HepG2 (cell line): ENCODE data around the gene PRRT1. TPM values are rescaled to one million over a fixed set of nuclear protein-coding genes. Genes with fewer than 3 reads are reported as not detected.

Source experiments
- FOXM1 ChIP-seq: sonication (generic); formaldehyde crosslinking; IDR thresholded peaks from 2 replicates; pipeline ENCODE4 v1.5.0; 2020; ENCODE audit warnings: missing genetic modification reagents
- IRX3 ChIP-seq: sonication (generic); formaldehyde crosslinking; IDR thresholded peaks from 2 replicates; pipeline ENCODE4 v1.8.1; 2023; ENCODE audit warnings: mild to moderate bottlenecking, low read depth, missing genetic modification reagents, borderline replicate concordance
- KAT8 ChIP-seq: IDR thresholded peaks from 2 replicates; pipeline ENCODE4 v1.6.1; 2016; ENCODE audit warnings: missing genetic modification reagents, missing compliant biosample characterization
- KDM5B ChIP-seq: sonication (generic); formaldehyde crosslinking; IDR thresholded peaks from 2 replicates; pipeline ENCODE4 v1.4.0; 2020; ENCODE audit warnings: missing genetic modification reagents, mild to moderate bottlenecking, borderline replicate concordance
- NCOA2 ChIP-seq: sonication (generic); formaldehyde crosslinking; IDR thresholded peaks from 2 replicates; pipeline ENCODE4 v1.8.0; 2022; ENCODE audit warnings: inconsistent platforms
- NFKB2 ChIP-seq: sonication (generic); formaldehyde crosslinking; IDR thresholded peaks from 2 replicates; pipeline ENCODE4 v1.4.0; 2020; ENCODE audit warnings: missing genetic modification reagents, borderline replicate concordance
- PHB2 ChIP-seq: fragments of 450-650 bp; IDR thresholded peaks from 2 replicates; pipeline ENCODE4 v1.6.1; 2018; ENCODE audit not compliant: partially characterized antibody
- POLR2G ChIP-seq: fragments of 200-400 bp; formaldehyde crosslinking; IDR thresholded peaks from 2 replicates; pipeline ENCODE4 v1.6.1; 2018; ENCODE audit warnings: mild to moderate bottlenecking, low read depth, low read length, moderate library complexity
- SNRNP70 ChIP-seq: fragments of 200-400 bp; formaldehyde crosslinking; IDR thresholded peaks from 2 replicates; pipeline ENCODE4 v1.6.1; 2017; ENCODE audit warnings: mild to moderate bottlenecking, low read depth, low read length, moderate library complexity
- TBP ChIP-seq: sonication (generic); formaldehyde crosslinking; IDR thresholded peaks from 2 replicates; pipeline ENCODE4 v1.5.0; 2020; ENCODE audit warnings: missing genetic modification reagents
- TOE1 ChIP-seq: sonication (generic); formaldehyde crosslinking; IDR thresholded peaks from 2 replicates; pipeline ENCODE4 v1.4.0; 2020; ENCODE audit warnings: mild to moderate bottlenecking, missing genetic modification reagents
- ZNF124 ChIP-seq: sonication (generic); formaldehyde crosslinking; IDR thresholded peaks from 2 replicates; pipeline ENCODE4 v1.4.0; 2020; ENCODE audit warnings: missing genetic modification reagents
- ZNF362 ChIP-seq: sonication (generic); formaldehyde crosslinking; IDR thresholded peaks from 2 replicates; pipeline ENCODE4 v1.4.0; 2020; ENCODE audit warnings: missing genetic modification reagents, mild to moderate bottlenecking, borderline replicate concordance
- ZNF512 ChIP-seq: sonication (generic); formaldehyde crosslinking; IDR thresholded peaks from 2 replicates; pipeline ENCODE4 v1.4.0; 2020; ENCODE audit warnings: mild to moderate bottlenecking, missing genetic modification reagents
- ZNF567 ChIP-seq: sonication (generic); formaldehyde crosslinking; IDR thresholded peaks from 2 replicates; pipeline ENCODE4 v1.8.1; 2023; ENCODE audit warnings: mild to moderate bottlenecking, missing genetic modification reagents, borderline replicate concordance
- ZNF792 ChIP-seq: IDR thresholded peaks from 2 replicates; pipeline ENCODE4 v1.6.1; 2016
- ZNF879 ChIP-seq: sonication (generic); formaldehyde crosslinking; IDR thresholded peaks from 2 replicates; pipeline ENCODE4 v1.8.1; 2023; ENCODE audit warnings: missing genetic modification reagents
- ZSCAN25 ChIP-seq: sonication (generic); formaldehyde crosslinking; IDR thresholded peaks from 2 replicates; pipeline ENCODE4 v1.8.0; 2022; ENCODE audit warnings: mild to moderate bottlenecking, missing genetic modification reagents
- ZSCAN29 ChIP-seq: sonication (generic); formaldehyde crosslinking; conservative IDR thresholded peaks from 2 replicates; pipeline ENCODE4 v1.4.0; 2020; ENCODE audit warnings: mild to moderate bottlenecking, missing genetic modification reagents
- polyA plus RNA-seq, 8 experiments: library from polyadenylated mRNA; depleted of rRNA in 3 of 8; stranded (reverse) in 7 of 8; unstranded in 1 of 8; fragments of >200 nt; fragmentation: Illumina TruSeq in 4 of 8; extraction: Trizol in 4 of 8; gene quantifications; 2 replicates each; pipeline versions ENCODE4 v1.2.1 to v1.2.3, GENCODE V29; 2011 to 2016; ENCODE audit warnings: low read depth in 4 of 8, missing spikeins in 1 of 8, mixed read lengths in 1 of 8; ENCODE audit not compliant: insufficient read depth in 1 of 8
- total RNA-seq, 5 experiments: library from RNA; depleted of rRNA; stranded (reverse); fragments of >200 nt; fragmentation: Illumina TruSeq; extraction: Trizol; gene quantifications; 2 replicates each; pipeline ENCODE4 v1.2.3, GENCODE V29; 2016; ENCODE audit warnings: low read depth in 1 of 5
- TF ChIP-seq, protein P1 (sequence below): IDR thresholded peaks from 2 replicates; pipeline ENCODE4 v1.4.0; 2020; ENCODE audit warnings: mild to moderate bottlenecking, missing genetic modification reagents
- TF ChIP-seq, protein P2 (sequence below): sonication (generic); formaldehyde crosslinking; IDR thresholded peaks from 2 replicates; pipeline ENCODE4 v1.4.0; 2020; ENCODE audit warnings: missing genetic modification reagents

The PRRT1 gene
- total and polyA plus RNA-seq, 2 of the 13 experiments (the other 11 are each of a cell fraction or from before 2014, with no cell fraction given): 0.64 to 1.4 TPM

DNA sequence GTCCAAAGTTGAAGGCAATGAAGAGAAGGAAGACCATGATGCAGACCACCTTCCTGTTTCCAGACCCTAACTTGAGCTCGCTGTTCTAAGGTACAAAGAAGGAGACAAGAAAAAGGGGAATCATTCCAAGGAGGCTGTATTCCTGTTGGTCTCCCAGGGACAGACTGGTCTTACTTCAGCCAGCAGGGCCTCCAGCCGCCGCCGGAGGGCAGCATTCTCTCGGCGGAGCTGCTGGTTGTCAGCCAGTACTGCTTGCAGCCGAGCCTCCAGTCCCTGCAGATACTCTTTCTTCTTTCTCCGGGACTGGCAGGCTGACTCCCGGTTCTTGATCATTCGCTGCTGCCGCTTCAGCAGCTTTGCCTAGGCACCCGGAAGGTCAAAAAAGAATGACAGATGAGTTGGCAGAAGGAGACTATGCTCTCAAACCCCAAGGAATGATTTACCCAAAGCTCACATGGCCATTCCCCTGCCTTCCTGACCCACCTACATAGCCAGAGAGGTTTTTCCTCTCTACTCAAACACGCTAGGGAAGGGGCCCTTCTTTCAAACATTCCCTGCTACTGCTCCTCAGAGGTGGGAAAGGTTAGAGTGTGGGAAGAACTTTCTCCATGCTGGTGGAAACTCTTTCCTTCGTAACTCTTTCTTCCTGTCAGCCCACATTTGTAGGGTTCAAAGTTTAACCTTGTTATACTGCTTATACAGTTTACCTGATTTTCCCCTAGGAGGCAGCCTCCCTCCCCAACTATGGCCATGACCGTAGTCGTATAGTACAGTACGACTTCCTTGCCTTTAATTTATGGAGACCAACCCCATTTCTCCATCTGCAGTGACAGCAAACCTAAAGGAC, 32.7 kb downstream of the PRRT1 start (continued):
- TF ChIP-seq, protein P1, sequence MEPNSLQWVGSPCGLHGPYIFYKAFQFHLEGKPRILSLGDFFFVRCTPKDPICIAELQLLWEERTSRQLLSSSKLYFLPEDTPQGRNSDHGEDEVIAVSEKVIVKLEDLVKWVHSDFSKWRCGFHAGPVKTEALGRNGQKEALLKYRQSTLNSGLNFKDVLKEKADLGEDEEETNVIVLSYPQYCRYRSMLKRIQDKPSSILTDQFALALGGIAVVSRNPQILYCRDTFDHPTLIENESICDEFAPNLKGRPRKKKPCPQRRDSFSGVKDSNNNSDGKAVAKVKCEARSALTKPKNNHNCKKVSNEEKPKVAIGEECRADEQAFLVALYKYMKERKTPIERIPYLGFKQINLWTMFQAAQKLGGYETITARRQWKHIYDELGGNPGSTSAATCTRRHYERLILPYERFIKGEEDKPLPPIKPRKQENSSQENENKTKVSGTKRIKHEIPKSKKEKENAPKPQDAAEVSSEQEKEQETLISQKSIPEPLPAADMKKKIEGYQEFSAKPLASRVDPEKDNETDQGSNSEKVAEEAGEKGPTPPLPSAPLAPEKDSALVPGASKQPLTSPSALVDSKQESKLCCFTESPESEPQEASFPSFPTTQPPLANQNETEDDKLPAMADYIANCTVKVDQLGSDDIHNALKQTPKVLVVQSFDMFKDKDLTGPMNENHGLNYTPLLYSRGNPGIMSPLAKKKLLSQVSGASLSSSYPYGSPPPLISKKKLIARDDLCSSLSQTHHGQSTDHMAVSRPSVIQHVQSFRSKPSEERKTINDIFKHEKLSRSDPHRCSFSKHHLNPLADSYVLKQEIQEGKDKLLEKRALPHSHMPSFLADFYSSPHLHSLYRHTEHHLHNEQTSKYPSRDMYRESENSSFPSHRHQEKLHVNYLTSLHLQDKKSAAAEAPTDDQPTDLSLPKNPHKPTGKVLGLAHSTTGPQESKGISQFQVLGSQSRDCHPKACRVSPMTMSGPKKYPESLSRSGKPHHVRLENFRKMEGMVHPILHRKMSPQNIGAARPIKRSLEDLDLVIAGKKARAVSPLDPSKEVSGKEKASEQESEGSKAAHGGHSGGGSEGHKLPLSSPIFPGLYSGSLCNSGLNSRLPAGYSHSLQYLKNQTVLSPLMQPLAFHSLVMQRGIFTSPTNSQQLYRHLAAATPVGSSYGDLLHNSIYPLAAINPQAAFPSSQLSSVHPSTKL (CRISPR knock-in tag): peak; percentile 42; the same call in 1 of the 2 replicates
- no peak for TF ChIP-seq SNRNP70
- peak; percentile 65; the same call in 1 of the 2 replicates for TF ChIP-seq ZSCAN25 (CRISPR knock-in tag)
- 0 out of 2 replicates have a peak, but pooled peaks have one; percentile 14 for TF ChIP-seq TOE1 (CRISPR knock-in tag)
- no peak for TF ChIP-seq ZNF512 (CRISPR knock-in tag)
- TF ChIP-seq ZNF792 (CRISPR knock-in tag): peak; percentile 52; the same call in 1 of the 2 replicates
- TF ChIP-seq ZNF567 (CRISPR knock-in tag): 0 out of 2 replicates have a peak, but pooled peaks have one; percentile 53
- 0 out of 2 replicates have a peak, but pooled peaks have one; percentile 35 for TF ChIP-seq KDM5B (CRISPR knock-in tag)
- no peak for TF ChIP-seq ZNF879 (CRISPR knock-in tag)
- no peak for TF ChIP-seq PHB2
- TF ChIP-seq, protein P2, sequence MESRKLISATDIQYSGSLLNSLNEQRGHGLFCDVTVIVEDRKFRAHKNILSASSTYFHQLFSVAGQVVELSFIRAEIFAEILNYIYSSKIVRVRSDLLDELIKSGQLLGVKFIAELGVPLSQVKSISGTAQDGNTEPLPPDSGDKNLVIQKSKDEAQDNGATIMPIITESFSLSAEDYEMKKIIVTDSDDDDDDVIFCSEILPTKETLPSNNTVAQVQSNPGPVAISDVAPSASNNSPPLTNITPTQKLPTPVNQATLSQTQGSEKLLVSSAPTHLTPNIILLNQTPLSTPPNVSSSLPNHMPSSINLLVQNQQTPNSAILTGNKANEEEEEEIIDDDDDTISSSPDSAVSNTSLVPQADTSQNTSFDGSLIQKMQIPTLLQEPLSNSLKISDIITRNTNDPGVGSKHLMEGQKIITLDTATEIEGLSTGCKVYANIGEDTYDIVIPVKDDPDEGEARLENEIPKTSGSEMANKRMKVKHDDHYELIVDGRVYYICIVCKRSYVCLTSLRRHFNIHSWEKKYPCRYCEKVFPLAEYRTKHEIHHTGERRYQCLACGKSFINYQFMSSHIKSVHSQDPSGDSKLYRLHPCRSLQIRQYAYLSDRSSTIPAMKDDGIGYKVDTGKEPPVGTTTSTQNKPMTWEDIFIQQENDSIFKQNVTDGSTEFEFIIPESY (CRISPR knock-in tag): peak; percentile 13; the same call in 1 of the 2 replicates
- no peak for TF ChIP-seq FOXM1 (CRISPR knock-in tag)
- peak; percentile 30; the same call in 1 of the 2 replicates for TF ChIP-seq NCOA2 (CRISPR knock-in tag)
- TF ChIP-seq KAT8: peak; percentile 74
- peak; percentile 56; the same call in 1 of the 2 replicates for TF ChIP-seq TBP (CRISPR knock-in tag)
- 0 out of 2 replicates have a peak, but pooled peaks have one; percentile 50 for TF ChIP-seq ZSCAN29 (CRISPR knock-in tag)
- TF ChIP-seq ZNF362: no peak
- peak; percentile 85; the same call in 1 of the 2 replicates for TF ChIP-seq NFKB2 (CRISPR knock-in tag)
- TF ChIP-seq IRX3 (CRISPR knock-in tag): no peak
- TF ChIP-seq ZNF124 (CRISPR knock-in tag): 0 out of 2 replicates have a peak, but pooled peaks have one; percentile 38
- TF ChIP-seq POLR2G: peak; percentile 72
